ENCODE measurements around the gene GPR146.

DNA sequence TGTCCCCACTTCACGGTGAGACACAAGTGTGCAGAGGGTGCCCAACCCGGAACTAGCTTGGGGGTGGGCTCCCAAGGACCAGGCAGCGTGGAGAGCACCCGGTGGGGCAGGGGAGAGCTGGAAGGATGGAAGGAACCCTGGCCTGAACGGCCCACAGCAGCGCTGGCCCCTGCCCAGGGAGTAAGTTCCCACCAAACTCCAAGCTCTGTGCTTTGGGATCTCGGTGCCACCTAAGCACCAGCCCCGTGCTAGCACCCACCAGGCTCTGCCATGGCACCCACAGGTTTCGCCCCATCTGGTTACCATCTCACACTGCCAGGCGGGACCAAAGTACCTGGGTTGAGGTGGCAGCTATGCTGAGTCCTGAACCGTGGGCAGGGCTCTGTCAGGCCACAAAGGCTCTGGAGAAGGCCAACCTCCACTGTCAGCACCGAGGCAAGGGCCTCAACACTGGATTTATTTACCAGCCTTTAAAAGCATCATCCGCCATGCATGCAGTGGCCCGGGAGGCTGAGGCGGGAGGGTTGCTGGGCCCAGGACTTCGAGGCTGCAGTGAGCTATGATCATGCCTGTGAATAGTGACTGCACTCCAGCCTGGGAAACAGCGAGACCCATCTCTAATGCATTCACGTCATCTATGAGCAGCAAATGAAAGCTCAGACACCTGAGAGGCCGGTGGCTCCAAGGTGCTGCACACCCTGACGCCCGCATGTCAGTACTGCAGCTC is 59.6 kb downstream of the GPR146 start:
- TF ChIP-seq, protein P1, sequence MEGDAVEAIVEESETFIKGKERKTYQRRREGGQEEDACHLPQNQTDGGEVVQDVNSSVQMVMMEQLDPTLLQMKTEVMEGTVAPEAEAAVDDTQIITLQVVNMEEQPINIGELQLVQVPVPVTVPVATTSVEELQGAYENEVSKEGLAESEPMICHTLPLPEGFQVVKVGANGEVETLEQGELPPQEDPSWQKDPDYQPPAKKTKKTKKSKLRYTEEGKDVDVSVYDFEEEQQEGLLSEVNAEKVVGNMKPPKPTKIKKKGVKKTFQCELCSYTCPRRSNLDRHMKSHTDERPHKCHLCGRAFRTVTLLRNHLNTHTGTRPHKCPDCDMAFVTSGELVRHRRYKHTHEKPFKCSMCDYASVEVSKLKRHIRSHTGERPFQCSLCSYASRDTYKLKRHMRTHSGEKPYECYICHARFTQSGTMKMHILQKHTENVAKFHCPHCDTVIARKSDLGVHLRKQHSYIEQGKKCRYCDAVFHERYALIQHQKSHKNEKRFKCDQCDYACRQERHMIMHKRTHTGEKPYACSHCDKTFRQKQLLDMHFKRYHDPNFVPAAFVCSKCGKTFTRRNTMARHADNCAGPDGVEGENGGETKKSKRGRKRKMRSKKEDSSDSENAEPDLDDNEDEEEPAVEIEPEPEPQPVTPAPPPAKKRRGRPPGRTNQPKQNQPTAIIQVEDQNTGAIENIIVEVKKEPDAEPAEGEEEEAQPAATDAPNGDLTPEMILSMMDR (conservative IDR thresholded peaks at IDR 0.05; ENCODE audit: low read depth, low read length), result no peak
- TF ChIP-seq EZH2 (IDR thresholded peaks at IDR 0.05; ENCODE audit: borderline replicate concordance, low read depth, low read length, poor library complexity, severe bottlenecking), result no peak

All from A673 (cell line).